Measurements from ENCODE around the gene CYP4V2. TPM values are rescaled to one million over a fixed set of nuclear protein-coding genes. Genes with fewer than 3 reads are reported as not detected.

The CYP4V2 gene
- total RNA-seq, 1 experiment from 2014 or later, result 43.3 TPM

DNA sequence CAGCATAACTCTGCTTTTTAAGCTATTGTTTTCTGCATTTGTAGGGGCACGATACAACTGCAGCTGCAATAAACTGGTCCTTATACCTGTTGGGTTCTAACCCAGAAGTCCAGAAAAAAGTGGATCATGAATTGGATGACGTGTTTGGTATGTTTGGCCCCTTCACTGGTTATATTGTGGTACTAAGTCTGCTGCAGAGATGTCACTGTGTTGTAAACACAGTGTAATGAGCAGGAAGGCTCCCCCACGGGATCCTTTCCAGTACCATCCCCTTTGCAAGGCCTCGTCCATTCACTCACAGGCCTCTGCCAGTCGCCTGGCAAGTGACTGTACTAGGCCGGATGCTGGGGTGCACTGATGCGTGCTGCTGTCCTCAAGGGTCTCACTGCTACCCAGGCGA is 13.8 kb downstream of the CYP4V2 start:
- CTCF ChIA-PET, result no interaction called here
- no peak overlapping the region for H3K4me3 Mint-ChIP-seq (ENCODE audit: low read depth, unreplicated experiment)
- BruUV-seq (replicated peaks), result no TSS peak
- peaks cover 7% of the 10 kb centered on the region for H3K4me1 Mint-ChIP-seq (ENCODE audit: low read depth, unreplicated experiment)
- no peaks in the 10 kb centered on the region for H3K27me3 Mint-ChIP-seq (ENCODE audit: unreplicated experiment)
- no peak for DNase-seq
- no peak overlapping the region for H3K27ac Mint-ChIP-seq (ENCODE audit: unreplicated experiment)
- TF ChIP-seq, protein P1, sequence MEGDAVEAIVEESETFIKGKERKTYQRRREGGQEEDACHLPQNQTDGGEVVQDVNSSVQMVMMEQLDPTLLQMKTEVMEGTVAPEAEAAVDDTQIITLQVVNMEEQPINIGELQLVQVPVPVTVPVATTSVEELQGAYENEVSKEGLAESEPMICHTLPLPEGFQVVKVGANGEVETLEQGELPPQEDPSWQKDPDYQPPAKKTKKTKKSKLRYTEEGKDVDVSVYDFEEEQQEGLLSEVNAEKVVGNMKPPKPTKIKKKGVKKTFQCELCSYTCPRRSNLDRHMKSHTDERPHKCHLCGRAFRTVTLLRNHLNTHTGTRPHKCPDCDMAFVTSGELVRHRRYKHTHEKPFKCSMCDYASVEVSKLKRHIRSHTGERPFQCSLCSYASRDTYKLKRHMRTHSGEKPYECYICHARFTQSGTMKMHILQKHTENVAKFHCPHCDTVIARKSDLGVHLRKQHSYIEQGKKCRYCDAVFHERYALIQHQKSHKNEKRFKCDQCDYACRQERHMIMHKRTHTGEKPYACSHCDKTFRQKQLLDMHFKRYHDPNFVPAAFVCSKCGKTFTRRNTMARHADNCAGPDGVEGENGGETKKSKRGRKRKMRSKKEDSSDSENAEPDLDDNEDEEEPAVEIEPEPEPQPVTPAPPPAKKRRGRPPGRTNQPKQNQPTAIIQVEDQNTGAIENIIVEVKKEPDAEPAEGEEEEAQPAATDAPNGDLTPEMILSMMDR (IDR thresholded peaks at IDR 0.05; ENCODE audit: unreplicated experiment), result no peak
- intact Hi-C loops (cut with micrococcal nuclease; ENCODE audit: unreplicated experiment), result loop anchor here (10.0 kb wide), 1 partner anchor 60 kb away; the partner anchor contains the start of gene F11
- peaks cover 12% of the 10 kb centered on the region for H3K36me3 Mint-ChIP-seq (ENCODE audit: insufficient read depth, unreplicated experiment)
- peaks cover 3% of the 10 kb centered on the region for H3K9me3 Mint-ChIP-seq (ENCODE audit: low read depth, unreplicated experiment)

DNA sequence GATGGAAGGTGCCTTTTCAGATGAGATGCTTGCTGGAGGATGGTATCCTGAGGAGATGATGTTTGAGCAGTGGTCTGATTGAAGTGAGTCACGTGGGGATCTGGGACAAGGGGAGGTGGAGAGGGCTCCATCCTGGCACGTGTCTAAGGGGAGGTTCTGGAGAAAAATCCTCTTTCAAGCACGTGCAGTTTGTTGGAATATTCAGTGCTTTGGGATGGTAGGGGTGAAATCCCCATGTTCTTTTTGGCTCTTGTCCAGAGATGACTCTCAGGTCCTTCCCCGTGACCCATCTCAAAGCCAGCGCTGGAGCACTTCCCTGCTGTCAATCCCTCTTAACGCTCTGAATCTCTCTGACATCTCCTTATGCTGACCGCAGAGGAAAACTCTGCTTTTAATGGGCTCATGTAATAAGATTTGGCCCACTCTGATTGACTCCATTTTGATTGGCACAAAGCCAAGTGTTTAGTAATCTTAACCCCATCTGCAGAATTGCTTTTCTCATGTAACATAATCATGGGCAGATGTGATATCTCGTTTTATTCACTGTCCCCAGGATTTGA is 25.2 kb downstream of the CYP4V2 start:
- TF ChIP-seq, protein P1 (IDR thresholded peaks at IDR 0.05; ENCODE audit: unreplicated experiment), result no peak
- CTCF ChIA-PET, result no interaction called here
- Mint-ChIP-seq H3K36me3 (ENCODE audit: insufficient read depth, unreplicated experiment) (no peaks in the 10 kb centered on the region), H3K4me1 (ENCODE audit: low read depth, unreplicated experiment) (no peaks in the 10 kb centered on the region), H3K9me3 (ENCODE audit: low read depth, unreplicated experiment) (peaks cover 4% of the 10 kb centered on the region), H3K27ac (ENCODE audit: unreplicated experiment) (no peak overlapping the region), H3K4me3 (ENCODE audit: low read depth, unreplicated experiment) (no peak overlapping the region), H3K27me3 (ENCODE audit: unreplicated experiment) (no peaks in the 10 kb centered on the region)
- intact Hi-C loops (cut with micrococcal nuclease; ENCODE audit: unreplicated experiment), result no loop called here
- DNase-seq, result no peak
- no TSS peak for BruUV-seq (replicated peaks)

DNA sequence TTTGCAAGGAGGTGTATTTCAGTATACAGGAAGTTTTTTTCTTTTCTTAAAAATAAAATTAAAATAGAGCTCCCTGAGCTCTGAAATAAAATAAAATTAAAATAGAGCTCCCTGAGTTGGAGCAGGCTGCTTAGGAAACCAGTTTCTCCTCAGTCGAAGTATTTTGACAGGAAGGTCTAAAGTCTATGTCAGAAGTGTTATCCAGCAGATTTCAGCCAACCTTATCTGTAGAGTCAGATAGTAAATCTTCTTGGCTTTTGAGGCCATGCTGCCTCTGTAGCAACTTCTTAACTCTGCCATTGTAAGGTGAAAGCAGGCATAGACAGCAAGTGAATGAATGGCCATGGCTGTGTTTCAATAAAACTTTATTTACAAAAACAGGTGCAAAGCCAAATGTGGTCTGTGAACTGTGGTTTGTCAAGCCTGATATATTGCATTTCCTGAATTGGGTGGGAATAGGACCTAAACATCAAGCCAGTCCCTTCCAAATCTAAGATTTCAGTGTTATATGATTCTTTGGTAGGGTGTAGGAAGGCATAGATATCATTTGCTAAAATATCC is 26.4 kb downstream of the CYP4V2 start:
- Mint-ChIP-seq H3K9me3 (ENCODE audit: low read depth, unreplicated experiment) (peaks cover 4% of the 10 kb centered on the region), H3K4me3 (ENCODE audit: low read depth, unreplicated experiment) (no peak overlapping the region), H3K27ac (ENCODE audit: unreplicated experiment) (no peak overlapping the region), H3K4me1 (ENCODE audit: low read depth, unreplicated experiment) (no peaks in the 10 kb centered on the region), H3K36me3 (ENCODE audit: insufficient read depth, unreplicated experiment) (no peaks in the 10 kb centered on the region), H3K27me3 (ENCODE audit: unreplicated experiment) (no peaks in the 10 kb centered on the region)
- DNase-seq, result no peak
- CTCF ChIA-PET, result no interaction called here
- TF ChIP-seq, protein P1 (IDR thresholded peaks at IDR 0.05; ENCODE audit: unreplicated experiment), result no peak
- intact Hi-C loops (cut with micrococcal nuclease; ENCODE audit: unreplicated experiment), result no loop called here
- BruUV-seq (replicated peaks), result no TSS peak

DNA sequence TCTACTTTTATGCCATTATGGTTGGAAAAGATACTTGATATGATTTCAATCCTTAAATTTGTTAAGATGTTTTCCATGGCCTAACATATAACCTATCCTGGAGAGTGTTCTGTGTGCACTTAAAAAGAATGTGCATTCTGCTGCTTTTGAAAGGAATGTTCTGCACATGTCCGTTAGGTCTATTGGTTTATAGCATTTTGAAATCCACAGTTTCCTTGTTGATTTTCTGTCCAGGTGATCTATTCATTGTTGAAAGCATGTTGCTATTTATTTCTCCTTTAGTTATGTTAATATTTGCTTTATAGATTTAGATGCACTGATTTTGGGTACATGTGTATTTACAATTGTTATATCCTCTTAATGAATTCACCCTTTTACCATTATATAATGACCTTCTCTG is 30.3 kb downstream of the CYP4V2 start:
- Mint-ChIP-seq H3K27me3 (ENCODE audit: unreplicated experiment) (no peaks in the 10 kb centered on the region), H3K9me3 (ENCODE audit: low read depth, unreplicated experiment) (peaks cover 8% of the 10 kb centered on the region), H3K27ac (ENCODE audit: unreplicated experiment) (no peak overlapping the region), H3K4me1 (ENCODE audit: low read depth, unreplicated experiment) (no peaks in the 10 kb centered on the region), H3K4me3 (ENCODE audit: low read depth, unreplicated experiment) (no peak overlapping the region), H3K36me3 (ENCODE audit: insufficient read depth, unreplicated experiment) (no peaks in the 10 kb centered on the region)
- intact Hi-C loops (cut with micrococcal nuclease; ENCODE audit: unreplicated experiment), result no loop called here
- TF ChIP-seq, protein P1 (IDR thresholded peaks at IDR 0.05; ENCODE audit: unreplicated experiment), result no peak
- no peak for DNase-seq
- CTCF ChIA-PET, result no interaction called here
- BruUV-seq (replicated peaks), result no TSS peak

Data from Calu3 (cell line).